H9 (cell line): ENCODE results near the gene PTGER4. TPM values are rescaled to one million over a fixed set of nuclear protein-coding genes. Genes with fewer than 3 reads are reported as not detected.
A peak's percentile ranks its signal among the peaks of the same experiment; 100 is the strongest.

Source experiments
- DNase-seq: peaks from one replicate; pipeline ENCODE4 v3.0.0-alpha.2; 2017
- H2AFZ ChIP-seq: one replicate; pipeline ENCODE4 v1.6.1; 2013; ENCODE audit warnings: mild to moderate bottlenecking, low read length, control low read depth, moderate library complexity
- H2AK5ac ChIP-seq: 2 replicates; pipeline ENCODE4 v1.6.1; 2013; ENCODE audit warnings: low read length, control low read depth, mixed read lengths; ENCODE audit not compliant: insufficient read length
- H2BK120ac ChIP-seq: one replicate; pipeline ENCODE4 v1.6.1; 2013; ENCODE audit warnings: low read depth, mild to moderate bottlenecking, low read length, control low read depth, inconsistent platforms; ENCODE audit not compliant: poor library complexity, severe bottlenecking
- H2BK12ac ChIP-seq: 2 replicates; pipeline ENCODE4 v1.6.1; 2013; ENCODE audit warnings: low read length, control low read depth, mixed read lengths, low read depth; ENCODE audit not compliant: insufficient read length
- H2BK15ac ChIP-seq: 2 replicates; pipeline ENCODE4 v1.6.1; 2013; ENCODE audit warnings: low read depth, low read length, control low read depth
- H2BK20ac ChIP-seq: one replicate; pipeline ENCODE4 v1.6.1; 2013; ENCODE audit warnings: low read depth, mild to moderate bottlenecking, low read length, control low read depth, inconsistent platforms; ENCODE audit not compliant: poor library complexity, severe bottlenecking
- H2BK5ac ChIP-seq: 2 replicates; pipeline ENCODE4 v1.6.1; 2013; ENCODE audit warnings: low read length, control low read depth, mixed read lengths; ENCODE audit not compliant: insufficient read length
- H3K14ac ChIP-seq: 2 replicates; pipeline ENCODE4 v1.6.1; 2013; ENCODE audit warnings: low read length, control low read depth; ENCODE audit not compliant: insufficient read depth
- H3K18ac ChIP-seq: 2 replicates; pipeline ENCODE4 v1.6.1; 2013; ENCODE audit warnings: low read depth, mild to moderate bottlenecking, mixed read lengths, low read length, control low read depth; ENCODE audit not compliant: insufficient read length
- H3K23ac ChIP-seq: 2 replicates; pipeline ENCODE4 v1.6.1; 2013; ENCODE audit warnings: low read length, control low read depth, mixed read lengths, low read depth; ENCODE audit not compliant: insufficient read length
- H3K23me2 ChIP-seq: 2 replicates; pipeline ENCODE4 v1.6.1; 2013; ENCODE audit warnings: low read depth, mild to moderate bottlenecking, mixed read lengths, low read length, control low read depth; ENCODE audit not compliant: insufficient read length, poor library complexity, severe bottlenecking
- H3K27ac ChIP-seq: 2 replicates; pipeline ENCODE4 v1.5.1; 2013; ENCODE audit warnings: low read length, control low read depth, mixed read lengths, low read depth; ENCODE audit not compliant: insufficient read length
- H3K27me3 ChIP-seq: 2 replicates; pipeline ENCODE4 v1.6.1; 2013; ENCODE audit warnings: low read length, control low read depth, inconsistent platforms; ENCODE audit not compliant: insufficient read depth
- H3K4ac ChIP-seq: 2 replicates; pipeline ENCODE4 v1.6.1; 2013; ENCODE audit warnings: low read depth, mild to moderate bottlenecking, control low read depth, inconsistent platforms, low read length, moderate library complexity
- H3K4me1 ChIP-seq: 2 replicates; pipeline ENCODE4 v1.6.1; 2013; ENCODE audit warnings: low read length, control low read depth, inconsistent platforms; ENCODE audit not compliant: insufficient read depth
- H3K4me2 ChIP-seq: 2 replicates; pipeline ENCODE4 v1.6.1; 2013; ENCODE audit warnings: low read length, control low read depth, mixed read lengths; ENCODE audit not compliant: insufficient read length, insufficient read depth
- H3K56ac ChIP-seq: 2 replicates; pipeline ENCODE4 v1.6.1; 2013; ENCODE audit warnings: low read depth, mild to moderate bottlenecking, mixed read lengths, low read length, control low read depth; ENCODE audit not compliant: insufficient read length
- H3K79me1 ChIP-seq: 2 replicates; pipeline ENCODE4 v1.6.1; 2013; ENCODE audit warnings: low read depth, mild to moderate bottlenecking, moderate library complexity, low read length, control low read depth, inconsistent platforms; ENCODE audit not compliant: insufficient read depth, poor library complexity, severe bottlenecking
- H3K79me2 ChIP-seq: 2 replicates; pipeline ENCODE4 v1.6.1; 2013; ENCODE audit warnings: low read length, control low read depth, inconsistent platforms; ENCODE audit not compliant: insufficient read depth
- H3K9ac ChIP-seq: 2 replicates; pipeline ENCODE4 v1.6.1; 2013; ENCODE audit warnings: low read length, control low read depth, mixed read lengths; ENCODE audit not compliant: insufficient read length; ENCODE audit errors: extremely low read depth
- H3K9me3 ChIP-seq: one replicate; pipeline ENCODE4 v1.6.1; 2013; ENCODE audit warnings: low read depth, low read length, inconsistent platforms; ENCODE audit not compliant: control insufficient read depth
- H3T11ph ChIP-seq: one replicate; pipeline ENCODE4 v1.6.1; 2013; ENCODE audit warnings: mild to moderate bottlenecking, low read length, control low read depth, inconsistent platforms
- H4K20me1 ChIP-seq: one replicate; pipeline ENCODE4 v1.6.1; 2013; ENCODE audit not compliant: control insufficient read depth, insufficient read length, insufficient read depth
- H4K5ac ChIP-seq: 2 replicates; pipeline ENCODE4 v1.6.1; 2013; ENCODE audit warnings: low read depth, mild to moderate bottlenecking, mixed read lengths, low read length, control low read depth; ENCODE audit not compliant: insufficient read length
- H4K8ac ChIP-seq: replicated peaks from 2 replicates; pipeline ENCODE4 v1.6.1; 2013; ENCODE audit warnings: low read length, control low read depth, mixed read lengths, low read depth; ENCODE audit not compliant: insufficient read length
- H4K91ac ChIP-seq: 2 replicates; pipeline ENCODE4 v1.6.1; 2013; ENCODE audit warnings: low read depth, mild to moderate bottlenecking, moderate library complexity, mixed read lengths, low read length, control low read depth; ENCODE audit not compliant: insufficient read length
- H3K27ac Mint-ChIP-seq, 3 experiments: 2 replicates in 2 of 3; 3 replicates in 1 of 3; pipeline ENCODE4 v1.8.0; 2020 to 2021; ENCODE audit warnings: mixed read lengths in 3 of 3, mild to moderate bottlenecking in 1 of 3, moderate library complexity in 1 of 3
- H3K27me3 Mint-ChIP-seq: 2 replicates; pipeline ENCODE4 v1.8.0; 2021; ENCODE audit warnings: low read depth, mild to moderate bottlenecking, moderate library complexity, mixed read lengths
- H3K36me3 Mint-ChIP-seq, 3 experiments: 2 replicates in 2 of 3; 3 replicates in 1 of 3; pipeline ENCODE4 v1.8.0; 2020 to 2021; ENCODE audit warnings: low read depth in 3 of 3, mixed read lengths in 3 of 3; ENCODE audit not compliant: insufficient read depth in 1 of 3
- H3K4me1 Mint-ChIP-seq, 2 experiments: 2 replicates each; pipeline ENCODE4 v1.8.0; 2020; ENCODE audit warnings: mixed read lengths in 2 of 2
- H3K4me3 Mint-ChIP-seq, 2 experiments: 2 replicates in 1 of 2; 3 replicates in 1 of 2; pipeline ENCODE4 v1.8.0; 2020 to 2021; ENCODE audit warnings: mild to moderate bottlenecking in 2 of 2, mixed read lengths in 2 of 2, moderate library complexity in 1 of 2
- H3K9me3 Mint-ChIP-seq, 2 experiments: 2 replicates in 1 of 2; 3 replicates in 1 of 2; pipeline ENCODE4 v1.8.0; 2020; ENCODE audit warnings: mild to moderate bottlenecking in 2 of 2, mixed read lengths in 2 of 2, moderate library complexity in 1 of 2
- CTCF ChIP-seq: fragments of 200-600 bp; sonication (generic); conservative IDR thresholded peaks from 3 replicates; pipeline ENCODE4 v1.8.0; 2021; ENCODE audit warnings: antibody characterized with exemption, mild to moderate bottlenecking
- WGBS: extraction: QIAGEN DNeasy Blood & Tissue Kit; methylation state at CpG from one replicate; pipeline ENCODE4 v1.1.7; 2013; ENCODE audit warnings: missing lambda C conversion rate, low lambda C conversion rate, mixed read lengths; ENCODE audit not compliant: insufficient read length; ENCODE audit errors: extremely low coverage; 5-methylcytosine and 5-hydroxymethylcytosine counted together
- total RNA-seq: library from RNA; stranded (reverse); gene quantifications from 2 replicates; pipeline ENCODE4 v1.2.1, GENCODE V29; 2021

Gene PTGER4
- total RNA-seq, 1 experiment from 2014 or later, result 0.35 TPM

GRCh38 chr5:40736103-40736875 lies 56.6 kb downstream of the PTGER4 start:
- H4K20me1 ChIP-seq, result no peaks in the 10 kb centered on the region
- no peak overlapping the region for H2BK120ac ChIP-seq
- H3K79me2 ChIP-seq, result 0 out of 2 replicates have a peak, but pooled peaks cover 1% of the 10 kb centered on the region
- no peak overlapping the region for H3K9ac ChIP-seq
- H2AK5ac ChIP-seq, result no peak overlapping the region
- no peak overlapping the region for H3K14ac ChIP-seq
- no peak overlapping the region for H3K23ac ChIP-seq
- no peak overlapping the region for H2BK12ac ChIP-seq
- no peak overlapping the region for H2AFZ ChIP-seq
- H3K4me2 ChIP-seq, result no peak overlapping the region
- H3K9me3 Mint-ChIP-seq, result no peaks in the 10 kb centered on the region
- H3K79me1 ChIP-seq, result no peaks in the 10 kb centered on the region
- no peaks in the 10 kb centered on the region for H3K4me1 ChIP-seq
- H3K18ac ChIP-seq, result no peak overlapping the region
- H4K8ac ChIP-seq, result no peak overlapping the region
- H3K9me3 ChIP-seq, result no peaks in the 10 kb centered on the region
- no CpG with 5 or more reads among the region's 1 CpG for WGBS
- H4K5ac ChIP-seq, result no peak overlapping the region
- no peak overlapping the region for H3K4ac ChIP-seq
- H3K36me3 Mint-ChIP-seq, result peaks cover 4 to 13% (median 7%) of the 10 kb centered on the region in 3 experiments; a peak in 5 of 7 replicates
- H3K56ac ChIP-seq, result no peak overlapping the region
- no peaks in the 10 kb centered on the region for H3K27me3 ChIP-seq
- no peak overlapping the region for H3K4me3 Mint-ChIP-seq
- H3K23me2 ChIP-seq, result no peaks in the 10 kb centered on the region
- H2BK20ac ChIP-seq, result no peak overlapping the region
- H2BK5ac ChIP-seq, result no peak overlapping the region
- H3K27ac Mint-ChIP-seq, result no peak overlapping the region
- TF ChIP-seq CTCF, result peak; percentile 82
- no peak overlapping the region for H3K27ac ChIP-seq
- no peak overlapping the region for H3T11ph ChIP-seq
- no peak overlapping the region for H4K91ac ChIP-seq
- H3K4me1 Mint-ChIP-seq, result no peaks in the 10 kb centered on the region
- DNase-seq, result no peak
- H2BK15ac ChIP-seq, result no peak overlapping the region
- H3K27me3 Mint-ChIP-seq, result no peaks in the 10 kb centered on the region
